Glomerular endothelial cell (primary cell): ENCODE data around the gene PRKAG1. TPM values are rescaled to one million over a fixed set of nuclear protein-coding genes. Genes with fewer than 3 reads are reported as not detected.

Experiments
- DNase-seq: peaks from one replicate; pipeline ENCODE4 v3.0.0-alpha.2; 2011; ENCODE audit warnings: low read depth, low spot score; ENCODE audit errors: extremely low read depth
- total RNA-seq: library from RNA; depleted of rRNA; stranded (reverse); fragments of >200 nt; gene quantifications from 2 replicates; pipeline ENCODE4 v1.2.3, GENCODE V29; 2015

Gene PRKAG1
- total RNA-seq, 1 donor from 2014 or later = 48.6 TPM

GRCh38 chr12:49015196-49015595 is 3.4 kb downstream of the PRKAG1 start:
- DNase-seq = no peak

- DNase-seq = no peak
These were observed 4.0 kb downstream of the PRKAG1 start for GRCh38 chr12:49014547-49014946.

- DNase-seq = no peak
These were observed 5.1 kb downstream of the PRKAG1 start for GRCh38 chr12:49013428-49013827.

- DNase-seq = no peak
These were observed 5.8 kb downstream of the PRKAG1 start for GRCh38 chr12:49012739-49013138.

- DNase-seq = no peak
These were observed 8.4 kb downstream of the PRKAG1 start for GRCh38 chr12:49010092-49010668.

- DNase-seq = no peak
These were observed 9.6 kb downstream of the PRKAG1 start for GRCh38 chr12:49008943-49009342.

- no peak for DNase-seq
These were observed 18.2 kb downstream of the PRKAG1 start for GRCh38 chr12:49000346-49000745.

DNA sequence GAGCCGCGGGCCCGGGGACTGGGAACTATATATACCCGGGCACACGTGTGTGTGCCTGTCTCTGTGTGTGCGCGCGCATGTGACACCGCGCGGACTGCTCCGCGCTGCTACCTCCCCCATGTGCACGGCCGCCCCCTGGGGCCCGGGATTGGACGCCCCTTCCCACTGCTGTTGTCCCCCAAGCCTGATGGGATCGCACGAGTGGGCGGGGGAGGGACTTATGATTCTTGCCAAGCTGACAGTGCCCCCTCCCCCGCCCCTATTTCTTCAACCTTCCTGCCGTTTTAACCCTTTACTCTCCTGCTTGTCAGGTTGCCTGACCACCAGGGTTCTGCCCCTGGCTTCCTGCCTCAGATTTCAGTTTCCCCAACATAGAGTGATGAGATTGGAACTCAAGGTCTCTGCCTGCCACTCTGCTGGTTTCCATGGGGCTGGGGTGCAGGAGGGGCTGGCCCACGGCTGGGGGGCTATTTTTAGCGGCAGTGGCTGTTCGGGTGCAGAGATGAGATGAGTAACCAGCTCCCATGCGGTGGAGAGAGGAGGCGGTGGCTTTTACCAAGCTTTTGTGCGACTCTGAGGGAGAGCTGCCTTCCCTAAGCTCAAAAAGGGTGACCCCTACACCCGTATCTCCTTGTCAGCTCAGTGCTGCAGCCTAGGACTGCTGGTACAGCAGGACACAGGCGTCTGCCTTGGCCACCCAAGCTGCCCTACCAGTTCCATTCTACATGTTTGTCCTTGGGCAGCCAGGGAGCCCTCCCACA is 19.0 kb downstream of the PRKAG1 start, which contains the start of gene DDN:
Gene DDN, minus strand, starts transcription at position 5 of the 761 bp plus-strand sequence. CDS start 88 bp downstream, outside the sequence.
- DNase-seq = no peak

- DNase-seq = no peak
These were observed 19.9 kb downstream of the PRKAG1 start for GRCh38 chr12:48998497-48999353.

DNA sequence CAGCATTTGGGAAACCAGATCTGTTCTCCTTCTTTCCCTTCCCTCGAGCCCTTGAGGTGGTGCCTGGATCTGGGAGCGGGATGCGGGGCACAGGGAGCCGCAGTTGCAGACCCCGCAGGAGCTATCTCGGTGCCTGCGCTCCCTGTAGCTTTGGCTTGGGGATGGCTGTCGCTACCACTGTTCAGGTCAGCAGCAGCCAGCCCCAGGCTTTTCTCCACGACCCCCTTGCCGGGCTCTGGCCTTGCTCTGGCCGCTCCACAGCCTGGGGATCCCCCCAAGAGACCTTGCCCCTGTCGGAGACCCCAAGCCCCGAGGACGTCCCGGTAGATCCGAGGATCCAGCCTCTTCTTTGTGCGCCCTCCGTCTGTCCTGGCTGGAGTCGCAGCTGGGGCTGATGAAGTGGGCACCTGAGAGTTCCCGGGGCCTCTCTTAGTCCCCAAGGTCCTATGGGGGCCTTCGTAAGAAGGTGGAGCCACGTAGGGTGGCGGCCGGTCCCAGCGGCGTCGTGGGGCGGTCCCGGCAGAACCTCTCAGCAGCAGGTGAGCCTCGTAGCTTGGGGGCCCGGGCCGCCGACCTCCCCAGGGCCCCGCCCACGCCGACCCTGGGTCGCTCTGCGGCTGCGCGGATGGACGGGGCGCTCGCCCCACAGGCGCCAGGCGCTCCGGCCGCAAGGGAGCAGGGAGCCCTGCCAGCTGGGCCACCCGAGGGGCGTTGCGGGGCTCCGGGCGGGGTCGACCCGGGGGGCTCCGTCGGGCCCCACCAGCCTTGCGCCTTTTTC is 20.7 kb downstream of the PRKAG1 start:
- no peak for DNase-seq

DNA sequence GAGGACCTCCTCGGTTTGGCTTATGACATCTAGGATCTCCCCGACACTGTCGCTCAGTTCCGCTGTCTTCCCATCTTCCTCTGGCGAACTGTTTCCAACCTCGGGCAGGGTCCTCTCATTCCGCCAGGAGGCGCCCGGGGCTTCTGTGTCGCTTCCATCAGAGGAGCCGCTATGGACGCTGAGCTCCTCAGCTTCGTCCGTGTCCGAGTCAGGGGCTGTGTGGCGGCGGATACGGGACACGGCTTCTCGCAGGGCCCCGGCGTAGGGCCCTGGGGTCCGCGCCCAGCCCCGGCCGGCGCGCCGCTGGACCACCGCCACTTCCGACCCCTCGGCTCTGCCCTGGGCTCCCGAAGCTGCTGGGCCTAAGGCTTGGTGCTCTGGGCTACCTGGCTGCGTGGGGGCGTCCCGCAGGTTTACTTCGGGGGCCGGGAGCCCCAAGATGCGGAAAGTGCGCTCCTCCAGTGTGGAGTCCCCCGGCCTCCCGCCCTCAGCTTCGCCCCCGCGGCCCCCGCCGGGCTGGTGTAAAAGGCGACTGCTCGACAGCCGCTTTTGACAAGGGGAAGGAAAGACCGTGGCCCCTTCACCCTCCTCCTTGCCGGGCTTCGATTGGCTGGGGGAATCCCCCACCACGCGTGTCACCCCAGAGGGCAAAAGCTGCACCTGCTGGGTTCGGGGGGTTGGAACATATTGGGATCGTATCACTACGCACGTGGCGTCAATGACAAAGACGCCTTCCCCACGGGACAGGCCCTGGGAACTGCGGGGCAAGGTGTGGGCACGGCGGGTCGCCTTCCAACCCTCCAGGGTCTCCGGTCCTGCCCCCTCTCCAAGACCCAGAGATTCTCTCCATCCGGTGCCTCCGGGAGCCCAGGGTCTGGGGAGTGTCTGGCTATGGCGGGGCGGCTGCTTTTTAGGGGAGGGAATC is 21.5 kb downstream of the PRKAG1 start:
- DNase-seq = no peak

DNA sequence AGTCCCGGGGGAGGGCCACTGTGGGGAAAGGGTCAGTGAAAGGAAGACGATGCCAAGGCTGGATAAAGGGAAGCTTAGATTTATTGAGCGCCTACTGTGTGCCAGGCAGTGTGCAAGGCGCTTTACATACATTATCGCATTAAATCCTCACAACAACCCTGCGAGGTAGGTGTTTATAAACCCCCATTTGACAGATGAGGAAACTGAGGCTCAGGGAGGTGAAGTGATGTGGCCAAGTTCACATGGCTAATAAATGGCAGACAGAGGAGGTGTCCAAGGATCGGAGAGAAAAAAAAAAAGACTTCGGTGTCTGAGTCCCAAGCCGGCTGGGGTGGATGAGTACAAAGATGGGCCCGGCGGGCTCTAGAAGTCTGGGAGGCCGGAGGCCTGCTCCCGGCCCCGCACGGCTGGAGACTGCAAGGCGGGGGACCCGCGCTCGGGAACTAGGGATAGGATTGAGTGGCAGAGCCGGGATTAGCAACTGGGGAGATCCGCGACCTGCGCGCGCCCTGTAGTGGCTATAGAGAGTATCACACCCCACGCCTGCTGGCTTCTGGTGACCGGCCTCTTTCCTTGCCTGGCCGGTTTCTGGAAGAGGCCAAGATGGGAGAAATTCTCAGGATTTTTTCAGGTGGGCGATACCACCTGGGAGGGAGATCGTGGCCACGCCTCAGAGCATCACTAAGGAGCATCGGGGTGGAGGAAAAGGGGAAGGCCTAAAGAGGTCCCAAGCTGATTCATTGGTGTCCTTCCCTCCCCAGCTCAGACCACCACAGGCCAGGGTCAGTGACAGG is 23.3 kb downstream of the PRKAG1 start:
- no peak for DNase-seq

DNA sequence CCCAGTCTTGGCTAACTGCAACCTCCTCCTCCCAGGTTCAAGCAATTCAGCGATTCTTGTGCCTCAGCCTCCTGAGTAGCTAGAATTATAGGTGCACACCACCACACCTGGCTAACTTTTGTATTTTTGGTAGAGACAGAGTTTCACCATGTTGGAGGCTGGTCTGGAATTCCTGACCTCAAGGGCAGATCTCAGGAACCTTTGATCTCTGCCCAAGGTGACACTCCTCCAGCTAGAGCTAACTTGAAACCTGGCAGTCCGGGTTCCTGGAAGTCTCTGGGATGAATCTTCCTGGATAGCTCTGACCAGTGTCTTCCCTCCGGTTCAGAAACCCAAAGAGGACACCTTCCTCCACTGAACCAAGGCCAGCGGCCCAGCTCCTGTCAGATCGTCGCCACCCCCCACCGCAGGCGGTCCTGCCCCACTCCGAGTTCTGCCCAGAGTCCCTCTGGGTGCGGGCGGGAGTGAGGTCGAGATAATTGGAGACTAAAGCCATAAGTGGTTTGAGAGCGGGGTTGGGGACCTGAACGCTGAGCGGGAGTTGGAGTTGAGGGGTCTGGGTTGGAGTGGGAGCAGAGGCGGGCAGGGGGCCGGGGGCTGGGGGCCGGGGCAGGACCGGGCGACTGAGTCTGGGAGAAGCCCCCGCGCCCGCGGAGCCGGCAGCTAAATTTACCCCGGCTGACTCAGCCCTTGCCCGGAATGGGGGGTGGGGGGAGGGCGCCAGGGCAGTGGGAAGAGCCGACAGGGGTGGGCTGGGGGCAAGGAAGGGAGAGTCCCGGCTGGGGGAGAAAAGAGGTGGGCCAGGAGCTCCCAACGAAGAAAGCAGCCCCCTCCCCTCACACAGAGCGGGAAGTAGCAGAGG is 24.1 kb downstream of the PRKAG1 start:
- DNase-seq = no peak

- DNase-seq = no peak
These were observed 24.8 kb downstream of the PRKAG1 start for GRCh38 chr12:48993787-48994186.

DNA sequence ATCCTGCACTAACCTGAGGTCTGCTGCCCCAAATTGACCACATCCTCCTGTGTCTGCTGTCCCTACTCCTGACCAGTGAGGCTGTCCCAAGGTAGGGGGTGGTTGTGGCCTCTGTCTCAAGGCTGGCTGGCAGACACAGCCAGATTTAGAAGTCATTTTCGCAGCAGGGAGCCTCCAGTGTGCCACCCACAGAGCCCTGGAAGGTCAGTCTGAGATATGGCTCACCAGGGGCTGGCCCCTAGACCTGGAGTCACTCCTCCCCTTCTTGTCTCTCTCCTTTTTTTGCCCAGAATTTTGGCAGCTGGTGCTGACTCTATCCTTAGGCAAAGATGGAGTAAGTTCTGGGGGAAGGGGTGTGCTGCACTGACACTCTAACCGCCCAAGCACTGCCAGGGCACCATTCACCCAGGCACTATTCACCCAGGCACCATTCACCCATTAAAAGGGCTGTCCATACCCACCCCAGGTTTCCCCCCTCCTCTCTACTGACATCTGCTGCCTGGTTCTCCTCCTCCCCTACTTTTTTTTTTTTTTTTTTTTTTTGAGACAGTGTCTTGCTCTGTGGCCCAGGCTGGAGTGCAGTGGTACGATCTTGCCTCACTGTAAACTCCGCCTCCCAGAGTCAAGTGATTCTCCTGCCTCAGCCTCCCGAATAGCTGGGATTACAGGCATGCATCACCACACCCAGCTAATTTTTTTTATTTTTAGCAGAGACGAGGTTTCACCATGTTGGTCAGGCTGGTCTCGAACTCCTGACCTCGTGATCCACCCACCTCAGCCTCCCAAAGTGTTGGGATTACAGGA is 27.1 kb downstream of the PRKAG1 start:
- no peak for DNase-seq

DNA sequence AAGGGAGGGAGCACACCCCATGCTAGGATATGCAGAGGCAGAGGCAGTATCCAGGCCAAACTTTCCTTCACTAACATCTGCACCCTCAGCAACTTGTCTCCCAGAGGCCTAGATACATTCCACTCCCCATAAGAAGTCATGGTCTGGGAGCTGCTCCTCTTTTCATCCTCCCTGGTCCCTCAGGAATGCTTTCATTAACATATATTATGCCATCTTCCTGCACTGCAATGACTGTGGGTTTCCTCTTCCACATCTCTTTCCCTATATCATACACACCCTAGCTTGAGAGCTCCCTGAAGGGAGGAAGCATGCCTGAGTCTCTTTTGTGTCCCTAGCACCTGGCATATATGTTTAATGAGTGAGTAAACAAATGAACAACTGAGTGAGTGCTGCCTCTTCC is 28.0 kb downstream of the PRKAG1 start:
- no peak for DNase-seq

DNA sequence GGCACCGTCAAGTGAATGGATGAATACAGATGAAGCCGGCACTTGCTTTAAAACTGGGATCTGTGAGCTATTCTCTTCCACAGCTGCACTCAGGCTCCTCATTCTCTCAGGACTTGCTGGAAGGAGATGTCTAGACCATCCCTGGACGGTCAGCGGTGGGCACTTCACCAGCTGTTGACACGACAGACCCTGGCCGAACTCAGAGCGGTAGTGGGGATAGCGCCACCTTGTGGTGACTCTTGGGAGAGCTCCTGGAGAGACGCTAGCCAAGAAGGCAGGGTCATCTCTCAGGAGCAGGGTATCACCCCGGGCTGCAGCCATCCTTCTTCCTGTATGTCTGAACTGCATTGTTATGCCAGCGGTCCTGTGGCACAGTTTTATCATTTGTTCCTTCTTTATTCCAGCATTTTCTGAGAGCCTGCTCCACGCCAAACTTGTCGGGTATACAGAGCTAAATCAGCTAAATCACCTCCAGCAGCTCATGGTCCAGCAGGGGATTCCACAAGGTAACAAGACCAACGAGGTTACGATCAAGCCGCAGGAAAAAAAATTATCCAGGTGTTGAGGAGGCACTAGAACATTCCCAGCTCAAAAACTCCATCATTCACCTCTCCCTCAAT is 30.4 kb downstream of the PRKAG1 start:
- DNase-seq = peak; percentile 14
